ENCODE data around the gene ZNF277.
"Not testable (repeated sequence)": the region's sequence is repeated elsewhere in the genome, so short reads cannot be mapped to it uniquely, and the experiment has no call there.

The ZNF277 gene

GRCh38 chr7:112236597-112236996 is 30.1 kb downstream of the ZNF277 start:
- Histone ChIP-seq H3K27ac (ENCODE audit: insufficient read depth in 1 of 2, low read depth in 1 of 2, low read length in 2 of 2, poor library complexity in 1 of 2, severe bottlenecking in 2 of 2) (no peak overlapping the region), H3K4me3 (ENCODE audit: control insufficient read depth in 1 of 7, extremely low read depth in 1 of 7, insufficient read depth in 4 of 7, low read depth in 2 of 7, low read length in 6 of 7) (no peak overlapping the region), H3K9me3 (ENCODE audit: control extremely low read depth in 1 of 5, control insufficient read depth in 4 of 5, insufficient read depth in 2 of 5, low read depth in 1 of 5, low read length in 4 of 5) (peaks cover 0 to 22% (median 4%) of the 10 kb centered on the region in 5 experiments), H3K27me3 (replicated peaks in 2 of 5; ENCODE audit: control insufficient read depth in 4 of 5, insufficient read depth in 5 of 5, low read length in 4 of 5) (no peaks in the 10 kb centered on the region), H3K4me1 (ENCODE audit: control extremely low read depth in 1 of 4, control insufficient read depth in 4 of 4, insufficient read depth in 4 of 4, low read length in 3 of 4) (no peaks in the 10 kb centered on the region), H3K36me3 (ENCODE audit: control insufficient read depth in 4 of 4, insufficient read depth in 4 of 4, low read length in 3 of 4) (no peaks in the 10 kb centered on the region)
- no CpG with 5 or more reads among the region's 2 CpGs for WGBS (ENCODE audit: insufficient coverage)
- no peak for DNase-seq
- CTCF ChIA-PET: no interaction called here
- POLR2A ChIA-PET: no interaction called here

GRCh38 chr7:112238330-112238729 is 31.8 kb downstream of the ZNF277 start:
- Histone ChIP-seq H3K27me3 (replicated peaks in 2 of 5; ENCODE audit: control insufficient read depth in 4 of 5, insufficient read depth in 5 of 5, low read length in 4 of 5) (no peaks in the 10 kb centered on the region), H3K4me1 (ENCODE audit: control extremely low read depth in 1 of 4, control insufficient read depth in 4 of 4, insufficient read depth in 4 of 4, low read length in 3 of 4) (no peaks in the 10 kb centered on the region), H3K9me3 (ENCODE audit: control extremely low read depth in 1 of 5, control insufficient read depth in 4 of 5, insufficient read depth in 2 of 5, low read depth in 1 of 5, low read length in 4 of 5) (peaks cover 0 to 24% (median 4%) of the 10 kb centered on the region in 5 experiments), H3K36me3 (ENCODE audit: control insufficient read depth in 4 of 4, insufficient read depth in 4 of 4, low read length in 3 of 4) (no peaks in the 10 kb centered on the region), H3K27ac (ENCODE audit: insufficient read depth in 1 of 2, low read depth in 1 of 2, low read length in 2 of 2, poor library complexity in 1 of 2, severe bottlenecking in 2 of 2) (no peak overlapping the region), H3K4me3 (ENCODE audit: control insufficient read depth in 1 of 7, extremely low read depth in 1 of 7, insufficient read depth in 4 of 7, low read depth in 2 of 7, low read length in 6 of 7) (no peak overlapping the region)
- ChIA-PET POLR2A (no interaction called here), CTCF (no interaction called here)
- no peak for DNase-seq
- no CpG with 5 or more reads among the region's 3 CpGs for WGBS (ENCODE audit: insufficient coverage)

GRCh38 chr7:112238852-112239610 is 32.5 kb downstream of the ZNF277 start:
- no peak overlapping the region for H3K4me3 ChIP-seq (ENCODE audit: control insufficient read depth in 1 of 7, extremely low read depth in 1 of 7, insufficient read depth in 4 of 7, low read depth in 2 of 7, low read length in 6 of 7)
- no peak for DNase-seq

GRCh38 chr7:112248598-112248997 is 42.1 kb downstream of the ZNF277 start:
- WGBS (ENCODE audit: insufficient coverage): no CpG with 5 or more reads among the region's 2 CpGs
- Histone ChIP-seq H3K4me1 (ENCODE audit: control extremely low read depth in 1 of 4, control insufficient read depth in 4 of 4, insufficient read depth in 4 of 4, low read length in 3 of 4) (no peaks in the 10 kb centered on the region), H3K36me3 (ENCODE audit: control insufficient read depth in 4 of 4, insufficient read depth in 4 of 4, low read length in 3 of 4) (peaks cover 0 to 3% (median 0%) of the 10 kb centered on the region in 4 experiments), H3K4me3 (ENCODE audit: control insufficient read depth in 1 of 7, extremely low read depth in 1 of 7, insufficient read depth in 4 of 7, low read depth in 2 of 7, low read length in 6 of 7) (no peak overlapping the region), H3K27ac (ENCODE audit: insufficient read depth in 1 of 2, low read depth in 1 of 2, low read length in 2 of 2, poor library complexity in 1 of 2, severe bottlenecking in 2 of 2) (no peak overlapping the region), H3K9me3 (ENCODE audit: control extremely low read depth in 1 of 5, control insufficient read depth in 4 of 5, insufficient read depth in 2 of 5, low read depth in 1 of 5, low read length in 4 of 5) (peaks cover 0 to 6% (median 1%) of the 10 kb centered on the region in 5 experiments), H3K27me3 (replicated peaks in 2 of 5; ENCODE audit: control insufficient read depth in 4 of 5, insufficient read depth in 5 of 5, low read length in 4 of 5) (no peaks in the 10 kb centered on the region)
- ChIA-PET POLR2A (no interaction called here), CTCF (no interaction called here)
- no peak for DNase-seq

More at GRCh38 chr7:112238852-112239610, 32.5 kb downstream of the ZNF277 start:
- WGBS (ENCODE audit: insufficient coverage): 100% methylated on average over 9 of the region's 9 CpGs
- H3K4me1 ChIP-seq (ENCODE audit: control extremely low read depth in 1 of 4, control insufficient read depth in 4 of 4, insufficient read depth in 4 of 4, low read length in 3 of 4): no peaks in the 10 kb centered on the region
- peaks cover 0 to 24% (median 4%) of the 10 kb centered on the region in 5 experiments for H3K9me3 ChIP-seq (ENCODE audit: control extremely low read depth in 1 of 5, control insufficient read depth in 4 of 5, insufficient read depth in 2 of 5, low read depth in 1 of 5, low read length in 4 of 5)
- ChIA-PET CTCF (no interaction called here), POLR2A (no interaction called here)
- no peak overlapping the region for H3K27ac ChIP-seq (ENCODE audit: insufficient read depth in 1 of 2, low read depth in 1 of 2, low read length in 2 of 2, poor library complexity in 1 of 2, severe bottlenecking in 2 of 2)
- H3K36me3 ChIP-seq (ENCODE audit: control insufficient read depth in 4 of 4, insufficient read depth in 4 of 4, low read length in 3 of 4): no peaks in the 10 kb centered on the region
- no peaks in the 10 kb centered on the region for H3K27me3 ChIP-seq (replicated peaks in 2 of 5; ENCODE audit: control insufficient read depth in 4 of 5, insufficient read depth in 5 of 5, low read length in 4 of 5)

GRCh38 chr7:112249967-112250366 is 43.5 kb downstream of the ZNF277 start:
- H3K27me3 ChIP-seq (replicated peaks in 2 of 5; ENCODE audit: control insufficient read depth in 4 of 5, insufficient read depth in 5 of 5, low read length in 4 of 5); H3K4me3 ChIP-seq (ENCODE audit: control insufficient read depth in 1 of 7, extremely low read depth in 1 of 7, insufficient read depth in 4 of 7, low read depth in 2 of 7, low read length in 6 of 7); CTCF ChIA-PET; H3K4me1 ChIP-seq (ENCODE audit: control extremely low read depth in 1 of 4, control insufficient read depth in 4 of 4, insufficient read depth in 4 of 4, low read length in 3 of 4); H3K27ac ChIP-seq (ENCODE audit: insufficient read depth in 1 of 2, low read depth in 1 of 2, low read length in 2 of 2, poor library complexity in 1 of 2, severe bottlenecking in 2 of 2); H3K36me3 ChIP-seq (ENCODE audit: control insufficient read depth in 4 of 4, insufficient read depth in 4 of 4, low read length in 3 of 4); POLR2A ChIA-PET; H3K9me3 ChIP-seq (ENCODE audit: control extremely low read depth in 1 of 5, control insufficient read depth in 4 of 5, insufficient read depth in 2 of 5, low read depth in 1 of 5, low read length in 4 of 5); DNase-seq: not testable (repeated sequence)
- 98% methylated on average over 6 of the region's 13 CpGs for WGBS (ENCODE audit: insufficient coverage)

- no peaks in the 10 kb centered on the region for H3K36me3 ChIP-seq (ENCODE audit: control insufficient read depth in 4 of 4, insufficient read depth in 4 of 4, low read length in 3 of 4)
- no peak overlapping the region for H3K27ac ChIP-seq (ENCODE audit: insufficient read depth in 1 of 2, low read depth in 1 of 2, low read length in 2 of 2, poor library complexity in 1 of 2, severe bottlenecking in 2 of 2)
- WGBS (ENCODE audit: insufficient coverage): 100% methylated on average over 2 of the region's 3 CpGs
- POLR2A ChIA-PET: no interaction called here
- CTCF ChIA-PET: interaction anchor here (0.7 kb wide), 1 partner anchor 21 kb away, joined by 3 read pairs; no protein-coding TSS in a partner anchor
- no peaks in the 10 kb centered on the region for H3K27me3 ChIP-seq (replicated peaks in 2 of 5; ENCODE audit: control insufficient read depth in 4 of 5, insufficient read depth in 5 of 5, low read length in 4 of 5)
- H3K4me3 ChIP-seq (ENCODE audit: control insufficient read depth in 1 of 7, extremely low read depth in 1 of 7, insufficient read depth in 4 of 7, low read depth in 2 of 7, low read length in 6 of 7): no peak overlapping the region
- peaks cover 0 to 2% (median 0%) of the 10 kb centered on the region in 5 experiments for H3K9me3 ChIP-seq (ENCODE audit: control extremely low read depth in 1 of 5, control insufficient read depth in 4 of 5, insufficient read depth in 2 of 5, low read depth in 1 of 5, low read length in 4 of 5)
- DNase-seq: no peak
- peaks cover 0 to 11% (median 4%) of the 10 kb centered on the region in 4 experiments for H3K4me1 ChIP-seq (ENCODE audit: control extremely low read depth in 1 of 4, control insufficient read depth in 4 of 4, insufficient read depth in 4 of 4, low read length in 3 of 4)
Observed at GRCh38 chr7:112252141-112252540, 45.6 kb downstream of the ZNF277 start.

GRCh38 chr7:112252691-112253090 is 46.2 kb downstream of the ZNF277 start:
- CTCF ChIA-PET: interaction anchor here (0.7 kb wide), 1 partner anchor 21 kb away, joined by 3 read pairs; no protein-coding TSS in a partner anchor
- DNase-seq: no peak
- 100% methylated on average over 2 of the region's 3 CpGs for WGBS (ENCODE audit: insufficient coverage)
- H3K27me3 ChIP-seq (replicated peaks in 2 of 5; ENCODE audit: control insufficient read depth in 4 of 5, insufficient read depth in 5 of 5, low read length in 4 of 5): no peaks in the 10 kb centered on the region
- H3K27ac ChIP-seq (ENCODE audit: insufficient read depth in 1 of 2, low read depth in 1 of 2, low read length in 2 of 2, poor library complexity in 1 of 2, severe bottlenecking in 2 of 2): no peak overlapping the region
- peaks cover 0 to 11% (median 4%) of the 10 kb centered on the region in 4 experiments for H3K4me1 ChIP-seq (ENCODE audit: control extremely low read depth in 1 of 4, control insufficient read depth in 4 of 4, insufficient read depth in 4 of 4, low read length in 3 of 4)
- POLR2A ChIA-PET: no interaction called here
- H3K4me3 ChIP-seq (ENCODE audit: control insufficient read depth in 1 of 7, extremely low read depth in 1 of 7, insufficient read depth in 4 of 7, low read depth in 2 of 7, low read length in 6 of 7): no peak overlapping the region
- peaks cover 0 to 2% (median 0%) of the 10 kb centered on the region in 5 experiments for H3K9me3 ChIP-seq (ENCODE audit: control extremely low read depth in 1 of 5, control insufficient read depth in 4 of 5, insufficient read depth in 2 of 5, low read depth in 1 of 5, low read length in 4 of 5)
- H3K36me3 ChIP-seq (ENCODE audit: control insufficient read depth in 4 of 4, insufficient read depth in 4 of 4, low read length in 3 of 4): no peaks in the 10 kb centered on the region

Data from common myeloid progenitor, CD34-positive (primary cell).